HG03095 (cell line): ENCODE measurements around the gene LPAR6.

ENCODE experiments used
- ATAC-seq: cut with Tn5 transposase; IDR thresholded peaks from one replicate; pipeline ENCODE4 v1.9.1; 2021; ENCODE audit warnings: moderate library complexity; ENCODE audit not compliant: unreplicated experiment

LPAR6 gene

GRCh38 chr13:48377857-48378256 is 35.1 kb downstream of the LPAR6 start:
- ATAC-seq = no peak

GRCh38 chr13:48370815-48371214 is 42.1 kb downstream of the LPAR6 start:
- no peak for ATAC-seq

- ATAC-seq = no peak
Measured at GRCh38 chr13:48369988-48370387, 42.9 kb downstream of the LPAR6 start.
